Retina (tissue), 1 donor: ENCODE data around the gene PBX1.

ENCODE experiments used
- DNase-seq: peaks from one replicate; pipeline ENCODE4 v3.0.0-alpha.2; 2016

The PBX1 gene

GRCh38 chr1:164767752-164768402 is 208.9 kb downstream of the PBX1 start:
- DNase-seq: no peak

GRCh38 chr1:164768619-164769018 is 209.6 kb downstream of the PBX1 start:
- DNase-seq: no peak

- no peak for DNase-seq
Measured at GRCh38 chr1:164769486-164770130, 210.6 kb downstream of the PBX1 start.

GRCh38 chr1:164770131-164770529 is 211.1 kb downstream of the PBX1 start:
- DNase-seq: no peak

GRCh38 chr1:164771041-164771618 is 212.1 kb downstream of the PBX1 start:
- DNase-seq: no peak

- DNase-seq: no peak
Measured at GRCh38 chr1:164771619-164772361, 212.8 kb downstream of the PBX1 start.

GRCh38 chr1:164772635-164773034 is 213.7 kb downstream of the PBX1 start:
- DNase-seq: no peak

GRCh38 chr1:164773102-164773501 is 214.1 kb downstream of the PBX1 start:
- DNase-seq: no peak

- DNase-seq: no peak
Measured at GRCh38 chr1:164774413-164774812, 215.4 kb downstream of the PBX1 start.

- DNase-seq: peak; percentile 28
Measured at GRCh38 chr1:164774819-164775654, 216.1 kb downstream of the PBX1 start.

- DNase-seq: no peak
Measured at GRCh38 chr1:164777518-164777917, 218.5 kb downstream of the PBX1 start.

GRCh38 chr1:164779376-164779775 is 220.4 kb downstream of the PBX1 start:
- no peak for DNase-seq

GRCh38 chr1:164780111-164780812 is 221.3 kb downstream of the PBX1 start:
- DNase-seq: no peak

- peak; percentile 39 for DNase-seq
Measured at GRCh38 chr1:164780863-164781262, 221.9 kb downstream of the PBX1 start.

GRCh38 chr1:164781972-164782371 is 223.0 kb downstream of the PBX1 start:
- no peak for DNase-seq

GRCh38 chr1:164783778-164784555 is 225.0 kb downstream of the PBX1 start:
- DNase-seq: no peak

- DNase-seq: no peak
Measured at GRCh38 chr1:164784960-164785359, 226.0 kb downstream of the PBX1 start.

GRCh38 chr1:164785841-164786534 is 227.0 kb downstream of the PBX1 start:
- no peak for DNase-seq

- DNase-seq: peak; percentile 90
Measured at GRCh38 chr1:164786980-164787833, 228.2 kb downstream of the PBX1 start.

- no peak for DNase-seq
Measured at GRCh38 chr1:164787834-164788231, 228.8 kb downstream of the PBX1 start.
